ENCODE results near the gene PICK1. TPM values are rescaled to one million over a fixed set of nuclear protein-coding genes. Genes with fewer than 3 reads are reported as not detected.

The PICK1 gene
- total RNA-seq, 1 donor from 2014 or later: 21.1 TPM

DNA sequence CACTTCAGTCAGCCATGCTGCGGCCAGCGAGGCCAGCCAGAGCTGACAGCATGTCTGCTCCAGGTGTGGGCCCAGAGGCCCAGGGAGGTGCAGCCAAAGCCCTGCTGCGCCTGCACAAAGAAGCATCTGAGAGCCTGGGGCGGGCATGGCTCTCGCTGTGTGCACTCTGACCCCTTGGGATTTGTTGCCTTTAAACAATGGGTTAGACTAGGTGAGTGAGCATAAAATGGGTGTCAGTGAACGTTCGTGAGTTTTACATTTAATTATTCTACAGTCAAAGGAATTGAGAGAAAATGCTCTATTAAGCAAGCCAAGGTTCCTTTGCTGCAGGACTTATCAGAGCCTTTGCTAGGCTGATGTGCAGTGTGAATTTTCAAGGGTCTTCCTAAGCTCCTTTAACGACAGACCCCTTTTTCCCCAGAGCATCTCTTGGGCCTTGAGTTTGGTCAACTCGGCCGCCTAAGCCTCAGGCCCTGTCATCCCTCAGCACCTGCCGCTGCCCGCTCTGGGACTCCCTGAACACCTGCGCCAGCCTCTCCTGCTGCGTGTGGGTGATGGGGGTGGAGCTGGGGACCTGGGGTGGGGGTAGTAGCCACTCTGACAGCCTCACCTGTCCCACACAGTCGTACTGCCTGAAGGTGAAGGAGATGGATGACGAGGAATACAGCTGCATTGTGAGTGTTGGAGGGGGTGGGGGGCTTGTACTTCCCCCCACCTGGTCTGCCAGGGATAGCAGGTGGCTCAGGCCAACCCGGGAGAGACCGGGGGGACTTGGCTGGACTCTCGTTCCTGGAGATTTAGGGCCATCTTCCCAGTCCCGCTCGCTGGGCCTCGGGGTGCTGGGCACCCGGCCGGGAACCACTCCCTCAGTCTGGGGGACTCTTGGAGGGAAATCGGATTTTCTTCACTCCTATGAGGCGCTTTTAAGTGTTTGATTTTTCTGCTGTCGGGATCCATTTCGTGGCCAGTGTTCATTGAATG is 16.2 kb downstream of the PICK1 start:
- peaks cover 33% of the 10 kb centered on the region for H3K4me1 ChIP-seq
- no peaks in the 10 kb centered on the region for H3K27me3 ChIP-seq (ENCODE audit: low read depth)
- H3K4me3 ChIP-seq: no peak overlapping the region
- no peak for DNase-seq
- H3K27ac ChIP-seq (replicated peaks): no peak overlapping the region
- peaks cover 44% of the 10 kb centered on the region for H3K36me3 ChIP-seq
- no peak for TF ChIP-seq CTCF (IDR thresholded peaks at IDR 0.05; ENCODE audit: borderline replicate concordance)
- intact Hi-C loops (cut with micrococcal nuclease): no loop called here
- H3K9me3 ChIP-seq (replicated peaks): no peaks in the 10 kb centered on the region

GRCh38 chr22:38074181-38075104 is 17.2 kb downstream of the PICK1 start:
- no peaks in the 10 kb centered on the region for H3K27me3 ChIP-seq (ENCODE audit: low read depth)
- intact Hi-C loops (cut with micrococcal nuclease): no loop called here
- DNase-seq: no peak

GRCh38 chr22:38075105-38075825 is 18.1 kb downstream of the PICK1 start:
- no peaks in the 10 kb centered on the region for H3K27me3 ChIP-seq (ENCODE audit: low read depth)
- no peaks in the 10 kb centered on the region for H3K9me3 ChIP-seq (replicated peaks)
- intact Hi-C loops (cut with micrococcal nuclease): no loop called here
- H3K36me3 ChIP-seq: peaks cover 44% of the 10 kb centered on the region
- H3K27ac ChIP-seq (replicated peaks): no peak overlapping the region
- no peak for TF ChIP-seq CTCF (IDR thresholded peaks at IDR 0.05; ENCODE audit: borderline replicate concordance)
- H3K4me3 ChIP-seq: no peak overlapping the region
- peaks cover 15% of the 10 kb centered on the region for H3K4me1 ChIP-seq
- no peak for DNase-seq

More at GRCh38 chr22:38074181-38075104, 17.2 kb downstream of the PICK1 start:
- Histone ChIP-seq H3K36me3 (peaks cover 44% of the 10 kb centered on the region), H3K9me3 (replicated peaks) (no peaks in the 10 kb centered on the region), H3K4me3 (no peak overlapping the region), H3K4me1 (peaks cover 23% of the 10 kb centered on the region), H3K27ac (replicated peaks) (no peak overlapping the region)
- TF ChIP-seq CTCF (IDR thresholded peaks at IDR 0.05; ENCODE audit: borderline replicate concordance): peak; percentile 42

DNA sequence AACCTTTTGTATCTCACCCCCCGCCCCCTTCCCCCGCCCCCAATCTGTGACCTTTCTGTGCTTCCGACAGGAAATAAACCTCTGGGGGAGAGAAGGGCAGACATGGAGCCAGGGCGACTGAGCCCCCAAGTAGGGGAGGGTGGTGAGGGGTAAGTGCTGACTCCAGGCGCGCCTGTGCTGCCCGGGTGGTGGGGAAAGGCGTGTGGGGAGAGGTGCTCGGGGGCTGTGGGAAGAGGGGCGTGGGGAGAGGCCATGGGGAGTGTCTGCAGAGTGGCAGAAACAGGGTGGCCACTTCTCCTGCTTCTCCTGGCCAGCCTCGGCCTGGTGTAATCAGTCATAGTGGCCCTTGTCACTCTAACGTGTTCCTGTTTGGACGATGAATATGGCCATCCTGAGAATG is 18.8 kb downstream of the PICK1 start:
- peaks cover 43% of the 10 kb centered on the region for H3K36me3 ChIP-seq
- H3K27ac ChIP-seq (replicated peaks): no peak overlapping the region
- intact Hi-C loops (cut with micrococcal nuclease): no loop called here
- TF ChIP-seq CTCF (IDR thresholded peaks at IDR 0.05; ENCODE audit: borderline replicate concordance): no peak
- no peaks in the 10 kb centered on the region for H3K27me3 ChIP-seq (ENCODE audit: low read depth)
- no peaks in the 10 kb centered on the region for H3K9me3 ChIP-seq (replicated peaks)
- peaks cover 12% of the 10 kb centered on the region for H3K4me1 ChIP-seq
- no peak overlapping the region for H3K4me3 ChIP-seq
- no peak for DNase-seq

GRCh38 chr22:38077096-38077495 is 19.9 kb downstream of the PICK1 start:
- DNase-seq: no peak
- intact Hi-C loops (cut with micrococcal nuclease): no loop called here
- peaks cover 7% of the 10 kb centered on the region for H3K27me3 ChIP-seq (ENCODE audit: low read depth)
- peaks cover 32% of the 10 kb centered on the region for H3K36me3 ChIP-seq
- peaks cover 14% of the 10 kb centered on the region for H3K4me1 ChIP-seq
- H3K27ac ChIP-seq (replicated peaks): no peak overlapping the region
- H3K9me3 ChIP-seq (replicated peaks): no peaks in the 10 kb centered on the region
- no peak overlapping the region for H3K4me3 ChIP-seq
- no peak for TF ChIP-seq CTCF (IDR thresholded peaks at IDR 0.05; ENCODE audit: borderline replicate concordance)

Measured in left ventricle myocardium inferior (tissue), 1 donor.